GM21423 (cell line): ENCODE results near the gene TMED7.

ENCODE experiments used
- ATAC-seq: cut with Tn5 transposase; IDR thresholded peaks from one replicate; pipeline ENCODE4 v1.9.1; 2021; ENCODE audit warnings: mild to moderate bottlenecking, moderate library complexity; ENCODE audit not compliant: unreplicated experiment

Gene TMED7

GRCh38 chr5:115584501-115584900 lies 41.3 kb downstream of the TMED7 start:
- ATAC-seq, result no peak

GRCh38 chr5:115583474-115583873 lies 42.4 kb downstream of the TMED7 start:
- no peak for ATAC-seq

GRCh38 chr5:115580941-115581340 lies 44.9 kb downstream of the TMED7 start:
- no peak for ATAC-seq

- ATAC-seq, result peak; percentile 70
Measured at GRCh38 chr5:115579747-115580173, 46.1 kb downstream of the TMED7 start.

- no peak for ATAC-seq
Measured at GRCh38 chr5:115579216-115579615, 46.6 kb downstream of the TMED7 start.

GRCh38 chr5:115578657-115579056 lies 47.2 kb downstream of the TMED7 start:
- peak; percentile 50 for ATAC-seq

GRCh38 chr5:115577741-115578140 lies 48.1 kb downstream of the TMED7 start:
- ATAC-seq, result no peak

GRCh38 chr5:115577329-115577728 lies 48.5 kb downstream of the TMED7 start:
- no peak for ATAC-seq

GRCh38 chr5:115575167-115576070 lies 50.4 kb downstream of the TMED7 start:
- ATAC-seq, result no peak

- no peak for ATAC-seq
Measured at GRCh38 chr5:115573133-115573532, 52.7 kb downstream of the TMED7 start.

GRCh38 chr5:115571441-115571878 lies 54.4 kb downstream of the TMED7 start:
- ATAC-seq, result no peak

- no peak for ATAC-seq
Measured at GRCh38 chr5:115568668-115569067, 57.2 kb downstream of the TMED7 start.

GRCh38 chr5:115565233-115565632 lies 60.6 kb downstream of the TMED7 start:
- ATAC-seq, result no peak
